Activated naive CD4-positive, alpha-beta T cell treated with anti-CD3 and anti-CD28 coated beads, Interleukin-2, amount 50 U/mL, for 72 hours (primary cell): ENCODE data around the gene C9orf152. TPM values are rescaled to one million over a fixed set of nuclear protein-coding genes. Genes with fewer than 3 reads are reported as not detected.

ENCODE experiments used
- ATAC-seq, 2 donors: fragments of 150-1000 bp; cut with Tn5 transposase; 2 replicates each; pipeline ENCODE4 v1.10.0; 2021; ENCODE audit warnings: mild to moderate bottlenecking in 2 of 2, moderate library complexity in 2 of 2
- DNase-seq, 2 donors: peaks; one replicate each; pipeline ENCODE4 v3.0.0; 2021 to 2022; ENCODE audit warnings: low spot score in 2 of 2
- H3K27ac Mint-ChIP-seq, 2 donors: one replicate each; pipeline ENCODE4 v1.8.0; 2022; ENCODE audit warnings: mild to moderate bottlenecking in 2 of 2, mixed read lengths in 2 of 2
- H3K36me3 Mint-ChIP-seq, 2 donors: one replicate each; pipeline ENCODE4 v1.8.0; 2022; ENCODE audit warnings: mixed read lengths in 2 of 2
- H3K9me3 Mint-ChIP-seq, 2 donors: one replicate each; pipeline ENCODE4 v1.8.0; 2022; ENCODE audit warnings: mixed read lengths in 2 of 2
- total RNA-seq, 2 donors: library from RNA; stranded (reverse); gene quantifications; one replicate each; pipeline ENCODE4 v1.2.3, GENCODE V29; 2022

C9orf152 gene
- total RNA-seq, 2 donors from 2014 or later = not detected

GRCh38 chr9:110170357-110171257, 37.4 kb downstream of the C9orf152 start:
- H3K27ac Mint-ChIP-seq = peak overlapping the region in 1 of 2 donors; percentile 70
- DNase-seq = no peak
- no peak for ATAC-seq
- no peaks in the 10 kb centered on the region for H3K9me3 Mint-ChIP-seq
- peaks cover 9 to 41% of the 10 kb centered on the region in 2 donors for H3K36me3 Mint-ChIP-seq

DNA sequence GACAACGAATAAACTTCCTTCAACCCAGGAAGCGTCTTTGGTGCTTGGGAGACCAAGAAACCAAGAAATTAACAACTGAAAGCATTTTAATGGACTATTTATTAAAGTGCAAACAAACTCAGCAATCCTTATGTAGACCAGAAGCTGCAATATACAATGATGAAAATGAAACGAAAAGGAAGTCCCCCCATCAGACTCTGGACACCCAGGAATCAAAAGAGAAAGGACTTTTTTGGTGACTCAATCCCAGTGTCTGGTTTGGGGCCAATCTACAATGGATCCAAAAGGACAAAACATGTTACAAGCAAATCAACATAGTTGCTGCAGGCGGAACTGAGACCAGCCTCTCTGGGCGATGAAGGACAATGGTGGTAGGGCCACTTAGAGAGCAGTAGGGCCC, 39.5 kb downstream of the C9orf152 start:
- ATAC-seq = no peak
- Mint-ChIP-seq H3K9me3 (no peaks in the 10 kb centered on the region), H3K36me3 (peaks cover 9 to 41% of the 10 kb centered on the region in 2 donors)

DNA sequence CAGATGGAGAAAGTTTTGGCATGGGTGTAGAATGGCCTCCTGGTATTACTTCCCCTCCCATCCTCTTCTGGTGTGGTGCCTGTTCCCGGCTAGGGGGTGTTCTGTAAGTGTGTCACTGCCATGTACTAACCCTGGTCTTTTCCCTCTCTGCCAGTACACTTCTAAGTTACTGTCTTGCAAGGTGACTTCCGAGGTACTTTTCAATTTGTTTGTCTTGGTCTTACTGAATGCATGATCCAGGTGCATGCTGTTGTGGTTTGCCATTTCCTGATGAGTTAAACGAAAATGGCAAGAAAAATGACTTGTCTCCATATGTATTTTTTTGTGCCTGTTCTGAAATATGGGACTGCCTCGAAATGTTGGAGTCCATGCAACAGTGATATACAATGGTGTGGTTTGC, 46.0 kb downstream of the C9orf152 start:
- no peak overlapping the region for H3K27ac Mint-ChIP-seq
- peaks cover 11 to 49% of the 10 kb centered on the region in 2 donors for H3K36me3 Mint-ChIP-seq
- DNase-seq (no peak), ATAC-seq (peak; percentile 59 to 62)
- no peaks in the 10 kb centered on the region for H3K9me3 Mint-ChIP-seq

More for the DNA sequence above, 39.5 kb downstream of the C9orf152 start:
- no peak for DNase-seq
- peak overlapping the region in 1 of 2 donors; percentile 25 for H3K27ac Mint-ChIP-seq

GRCh38 chr9:110160685-110161084, 47.3 kb downstream of the C9orf152 start:
- no peak overlapping the region for H3K27ac Mint-ChIP-seq
- H3K9me3 Mint-ChIP-seq = no peaks in the 10 kb centered on the region
- no peak for DNase-seq
- ATAC-seq = peak in 1 of 2 donors; percentile 26
- H3K36me3 Mint-ChIP-seq = peaks cover 11 to 50% of the 10 kb centered on the region in 2 donors

GRCh38 chr9:110160123-110160522, 47.8 kb downstream of the C9orf152 start:
- H3K36me3 Mint-ChIP-seq = peaks cover 11 to 50% of the 10 kb centered on the region in 2 donors
- no peak for ATAC-seq
- no peak for DNase-seq
- no peak overlapping the region for H3K27ac Mint-ChIP-seq
- no peaks in the 10 kb centered on the region for H3K9me3 Mint-ChIP-seq

DNA sequence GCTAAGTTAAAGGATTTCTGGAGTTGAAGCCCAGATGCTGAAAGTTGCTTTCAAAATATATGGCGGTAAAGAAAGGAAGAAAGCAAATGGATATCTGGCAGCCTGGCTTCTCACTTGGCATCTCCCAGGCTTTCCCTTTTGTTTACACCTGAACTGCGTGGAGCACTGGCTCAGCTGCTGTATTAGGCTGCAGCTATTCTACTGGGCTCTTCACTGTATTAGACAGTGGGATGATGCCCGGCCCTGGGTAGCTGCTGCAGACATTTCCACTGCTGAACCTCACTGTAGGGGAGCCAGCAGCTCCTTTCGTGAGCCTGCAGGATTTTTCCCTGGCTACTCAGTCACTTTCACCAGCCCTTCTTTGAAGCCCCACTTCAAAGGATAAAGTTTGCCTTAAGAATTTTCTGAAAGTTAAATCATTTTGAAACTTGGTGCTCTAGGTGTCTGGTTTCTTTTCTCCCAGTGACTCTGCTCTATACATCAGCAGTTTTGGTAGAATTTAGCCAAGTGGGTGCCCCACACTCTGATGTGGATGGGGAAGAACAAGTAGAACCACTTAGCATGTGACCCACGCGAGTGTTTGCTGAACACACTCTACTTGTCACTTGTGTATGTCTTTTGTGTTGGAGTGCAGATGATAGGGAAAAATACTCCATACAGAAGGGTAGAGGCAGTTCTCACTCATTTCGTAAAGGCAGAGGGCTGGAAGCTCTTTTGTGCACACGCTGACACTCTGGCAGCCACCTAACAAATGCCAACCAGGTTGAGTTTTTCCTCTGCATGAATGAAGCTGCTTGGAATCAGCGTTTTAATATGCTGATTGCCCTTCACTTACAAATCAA, 49.9 kb downstream of the C9orf152 start:
- no peaks in the 10 kb centered on the region for H3K9me3 Mint-ChIP-seq
- ATAC-seq (peak; percentile 43 to 68), DNase-seq (no peak)
- H3K27ac Mint-ChIP-seq = peak overlapping the region in 1 of 2 donors; percentile 24
- H3K36me3 Mint-ChIP-seq = peaks cover 11 to 50% of the 10 kb centered on the region in 2 donors

GRCh38 chr9:110156902-110157301, 51.1 kb downstream of the C9orf152 start:
- no peak overlapping the region for H3K27ac Mint-ChIP-seq
- peaks cover 11 to 43% of the 10 kb centered on the region in 2 donors for H3K36me3 Mint-ChIP-seq
- DNase-seq = no peak
- no peaks in the 10 kb centered on the region for H3K9me3 Mint-ChIP-seq
- ATAC-seq = peak; percentile 58 to 67

DNA sequence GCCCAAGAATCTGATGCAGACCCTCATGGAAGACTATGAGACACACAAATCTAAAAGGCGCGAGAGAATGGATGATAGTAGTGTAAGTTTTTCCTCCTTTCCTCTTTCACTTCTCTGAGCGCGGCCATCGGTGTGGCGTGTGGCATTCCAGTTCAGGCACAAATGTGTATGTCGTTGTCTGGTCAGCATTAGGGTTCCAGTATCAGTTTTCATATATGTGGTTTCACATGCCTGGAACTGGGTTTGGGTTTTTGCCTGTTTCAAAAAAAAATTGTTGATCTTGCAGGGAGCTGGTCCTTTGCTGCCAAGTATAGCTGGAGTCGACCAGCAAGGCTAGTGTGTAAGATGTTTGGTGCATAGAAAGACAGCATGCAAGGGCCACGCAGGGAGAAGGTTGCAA, 51.5 kb downstream of the C9orf152 start:
- peak overlapping the region in 1 of 2 donors; percentile 14 for H3K27ac Mint-ChIP-seq
- ATAC-seq (no peak), DNase-seq (no peak)
- H3K9me3 Mint-ChIP-seq = no peaks in the 10 kb centered on the region
- peaks cover 13 to 41% of the 10 kb centered on the region in 2 donors for H3K36me3 Mint-ChIP-seq

- H3K9me3 Mint-ChIP-seq = no peaks in the 10 kb centered on the region
- peak overlapping the region in 1 of 2 donors; percentile 14 for H3K27ac Mint-ChIP-seq
- peaks cover 11 to 41% of the 10 kb centered on the region in 2 donors for H3K36me3 Mint-ChIP-seq
- DNase-seq (no peak), ATAC-seq (no peak)
Observed at GRCh38 chr9:110155751-110156150, 52.2 kb downstream of the C9orf152 start.

- no peak overlapping the region for H3K27ac Mint-ChIP-seq
- no peak for DNase-seq
- ATAC-seq = no peak
- peaks cover 4 to 6% of the 10 kb centered on the region in 2 donors for H3K9me3 Mint-ChIP-seq
- peaks cover 16 to 34% of the 10 kb centered on the region in 2 donors for H3K36me3 Mint-ChIP-seq
Observed at GRCh38 chr9:110153431-110153830, 54.5 kb downstream of the C9orf152 start.

GRCh38 chr9:110152704-110153374, 55.1 kb downstream of the C9orf152 start:
- DNase-seq (peak in 1 of 2 donors; percentile 19), ATAC-seq (no peak)
- peak overlapping the region in 1 of 2 donors; percentile 67 for H3K27ac Mint-ChIP-seq
- peaks cover 16 to 34% of the 10 kb centered on the region in 2 donors for H3K36me3 Mint-ChIP-seq
- H3K9me3 Mint-ChIP-seq = peaks cover 4 to 6% of the 10 kb centered on the region in 2 donors

Other genes starting within 250 kb of the C9orf152 start
- 100 to 1,000 TPM; 375 to 406 TPM for gene TXN, start 48.3 kb upstream of the C9orf152 start, total RNA-seq
- gene TXNDC8, start 129.7 kb upstream of the C9orf152 start, total RNA-seq = not detected